Measurements from ENCODE around the gene ZXDA.

Gene ZXDA

GRCh38 chrX:57871463-57871862, 38.8 kb downstream of the ZXDA start:
- DNase-seq = no peak

Measured in hypothalamus (tissue), 51 donors.